ENCODE data around the gene SRRM4.

GRCh38 chr12:119019166-119019565 lies 37.8 kb downstream of the SRRM4 start:
- TF ChIP-seq POLR2A (IDR thresholded peaks at IDR 0.05) (no peak), CTCF (IDR thresholded peaks at IDR 0.05) (no peak), EP300 (IDR thresholded peaks at IDR 0.05) (no peak)
